ENCODE data around the gene HSD17B3.

DNA sequence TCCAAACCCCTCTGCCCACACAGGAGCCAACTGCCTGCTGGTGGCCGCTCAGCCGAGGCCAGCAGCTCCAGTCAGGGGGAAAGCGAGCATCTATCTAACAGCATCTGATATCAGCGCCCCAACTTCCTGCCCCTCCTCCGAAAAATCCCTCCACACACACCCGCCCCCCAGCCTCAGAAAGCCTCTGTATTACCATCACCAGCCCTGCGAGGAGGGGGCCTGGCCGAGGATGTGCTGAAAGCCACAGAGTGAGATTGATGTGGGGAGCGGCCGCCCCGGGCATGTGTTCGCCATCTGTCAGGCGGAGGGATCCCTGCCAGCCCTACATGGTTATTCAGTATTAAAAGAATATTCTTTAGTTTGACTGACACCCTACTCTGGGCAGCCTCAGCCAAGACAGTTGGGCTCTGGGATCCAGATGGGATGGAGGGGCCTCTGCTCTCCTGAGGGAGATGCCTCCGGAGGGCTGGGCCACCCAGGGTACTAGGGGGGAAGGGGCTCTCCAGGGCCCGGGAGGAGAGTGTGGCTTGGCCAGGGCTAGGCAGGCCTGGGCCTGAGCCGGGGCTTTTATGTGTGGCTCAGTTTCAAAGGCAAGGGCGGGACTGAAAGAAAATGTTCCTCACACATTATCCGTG, 98.0 kb downstream of the HSD17B3 start:
- TF ChIP-seq POLR2A (IDR thresholded peaks at IDR 0.05; ENCODE audit: low read depth, low read length) (no peak), CTCF (IDR thresholded peaks at IDR 0.05; ENCODE audit: extremely low read depth in 1 of 2, insufficient read depth in 1 of 2, low read depth in 1 of 2, low read length in 2 of 2) (no peak), POLR2AphosphoS5 (IDR thresholded peaks at IDR 0.05; ENCODE audit: insufficient read depth, low read depth, low read length) (no peak)

All from endothelial cell of umbilical vein (primary cell).